ENCODE data around the gene PCNX2. TPM values are rescaled to one million over a fixed set of nuclear protein-coding genes. Genes with fewer than 3 reads are reported as not detected.

Gene PCNX2
- total and polyA plus RNA-seq, 9 donors = 5.7 to 26.0 (median 18.9) TPM

GRCh38 chr1:233242827-233243483, 52.6 kb downstream of the PCNX2 start:
- no peak overlapping the region for H3K4me3 ChIP-seq
- H3K27me3 ChIP-seq = no peaks in the 10 kb centered on the region
- no peaks in the 10 kb centered on the region for H3K9me3 ChIP-seq
- intact Hi-C loops (cut with DNase I) = loop anchor here in 1 of 4 donors (10.0 kb wide), 1 partner anchor 608 kb away; the partner anchor contains the start of gene SIPA1L2
- H3K36me3 ChIP-seq = no peaks in the 10 kb centered on the region
- H3K4me1 ChIP-seq (ENCODE audit: insufficient read depth) = no peaks in the 10 kb centered on the region
- TF ChIP-seq CTCF (IDR thresholded peaks at IDR 0.05) (no peak), POLR2A (IDR thresholded peaks at IDR 0.05) (no peak), EP300 (IDR thresholded peaks at IDR 0.05) (no peak)
- no peak for DNase-seq
- 61 to 70% (median 63%) methylated on average over 4 of the region's 4 CpGs for WGBS, 3 donors
- no peak overlapping the region for H3K27ac ChIP-seq

- intact Hi-C loops (cut with DNase I) = loop anchor here in 1 of 4 donors (10.0 kb wide), 1 partner anchor 607 kb away; the partner anchor contains the start of gene SIPA1L2
- no peak for DNase-seq
- no peaks in the 10 kb centered on the region for H3K36me3 ChIP-seq
- H3K9me3 ChIP-seq = no peaks in the 10 kb centered on the region
- no peaks in the 10 kb centered on the region for H3K27me3 ChIP-seq
- TF ChIP-seq CTCF (IDR thresholded peaks at IDR 0.05) (no peak), POLR2A (IDR thresholded peaks at IDR 0.05) (no peak), EP300 (IDR thresholded peaks at IDR 0.05) (no peak)
- no peak overlapping the region for H3K4me3 ChIP-seq
- H3K4me1 ChIP-seq (ENCODE audit: insufficient read depth) = no peaks in the 10 kb centered on the region
- no peak overlapping the region for H3K27ac ChIP-seq
- 47 to 62% (median 54%) methylated on average over 2 of the region's 2 CpGs for WGBS, 3 donors
Observed at GRCh38 chr1:233241759-233242158, 53.8 kb downstream of the PCNX2 start.

- DNase-seq = peak; percentile 17 to 67 (median 55)
Observed at GRCh38 chr1:233240829-233241682, 54.5 kb downstream of the PCNX2 start.

More at GRCh38 chr1:233240829-233241682, 54.5 kb downstream of the PCNX2 start:
- no peaks in the 10 kb centered on the region for H3K36me3 ChIP-seq
- H3K4me3 ChIP-seq = no peak overlapping the region
- H3K27ac ChIP-seq = no peak overlapping the region
- intact Hi-C loops (cut with DNase I) = loop anchor here in 1 of 4 donors (10.0 kb wide), 1 partner anchor 606 kb away; the partner anchor contains the start of gene SIPA1L2
- 42 to 49% (median 44%) methylated on average over 8 of the region's 8 CpGs for WGBS, 3 donors
- no peaks in the 10 kb centered on the region for H3K27me3 ChIP-seq
- H3K4me1 ChIP-seq (ENCODE audit: insufficient read depth) = no peaks in the 10 kb centered on the region
- no peaks in the 10 kb centered on the region for H3K9me3 ChIP-seq
- TF ChIP-seq CTCF (IDR thresholded peaks at IDR 0.05) = peak in 2 of 3 donors; percentile 25 to 46
- TF ChIP-seq EP300 (IDR thresholded peaks at IDR 0.05) = no peak
- no peak for TF ChIP-seq POLR2A (IDR thresholded peaks at IDR 0.05)
